RPMI7951 (cell line): Measurements from ENCODE around the gene COL4A6. TPM values are rescaled to one million over a fixed set of nuclear protein-coding genes. Genes with fewer than 3 reads are reported as not detected.
"Not testable (repeated sequence)": the region's sequence is repeated elsewhere in the genome, so short reads cannot be mapped to it uniquely, and the experiment has no call there.

Experiments
- DNase-seq: peaks from one replicate; pipeline ENCODE4 v3.0.0-alpha.2; 2012; ENCODE audit warnings: low read depth
- total RNA-seq: library from RNA; depleted of rRNA; stranded (reverse); fragments of >200 nt; shearing (Covaris generic); gene quantifications from 2 replicates; pipeline ENCODE4 v1.2.3, GENCODE V29; 2014; rRNA removed

Gene COL4A6
- total RNA-seq: 0.60 and 1.1 TPM in 2 replicates

DNA sequence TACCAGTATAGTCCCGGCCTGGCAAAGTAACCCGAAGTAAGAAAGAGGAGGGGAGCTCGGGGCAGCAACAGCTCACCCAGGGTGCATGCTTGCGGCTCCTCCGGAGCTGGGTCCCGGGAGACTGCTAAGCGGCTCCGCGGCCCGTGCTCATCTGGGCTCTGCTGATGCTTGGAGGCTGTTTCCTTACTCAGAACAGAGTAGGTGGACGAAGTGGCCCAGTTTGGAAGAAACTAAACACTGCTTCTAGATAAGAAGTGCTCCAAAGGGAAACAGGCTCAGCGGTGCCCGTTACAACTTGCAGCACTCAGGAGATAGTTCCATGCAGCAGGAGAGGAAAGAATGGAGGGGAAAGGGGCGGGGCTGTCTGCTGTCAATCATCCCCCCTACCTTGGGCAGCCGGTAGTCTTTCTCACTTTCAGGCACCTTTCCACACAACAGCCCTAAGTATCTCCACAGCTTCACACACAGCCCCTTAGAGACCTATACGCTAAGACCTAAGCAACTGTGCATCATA lies at the start of gene COL4A6:
Gene COL4A6, minus strand, starts transcription at position 313 of the 514 bp plus-strand sequence. Its CDS starts 226 bp downstream, at position 87.
- DNase-seq: no peak

DNA sequence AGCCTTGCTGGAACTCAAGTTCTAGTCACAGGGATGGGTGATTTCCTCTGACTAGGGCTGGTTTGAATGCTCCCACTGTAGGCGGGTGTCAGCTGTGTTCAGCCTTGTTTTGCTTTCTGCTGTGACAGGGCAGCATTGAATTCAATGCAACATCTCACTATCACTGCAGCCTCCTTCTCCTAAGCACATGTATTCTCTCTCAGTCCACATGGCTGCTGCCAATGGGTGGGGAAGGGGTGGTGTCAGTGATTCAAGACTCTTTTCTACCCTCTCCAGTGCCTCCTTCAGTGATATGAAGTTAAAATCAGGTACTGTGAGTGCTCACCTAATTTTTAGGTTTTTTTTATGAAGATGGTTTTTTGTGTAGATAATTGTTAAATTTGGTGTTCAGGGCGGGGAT lies 47.7 kb upstream of the COL4A6 start:
- DNase-seq: no peak

DNA sequence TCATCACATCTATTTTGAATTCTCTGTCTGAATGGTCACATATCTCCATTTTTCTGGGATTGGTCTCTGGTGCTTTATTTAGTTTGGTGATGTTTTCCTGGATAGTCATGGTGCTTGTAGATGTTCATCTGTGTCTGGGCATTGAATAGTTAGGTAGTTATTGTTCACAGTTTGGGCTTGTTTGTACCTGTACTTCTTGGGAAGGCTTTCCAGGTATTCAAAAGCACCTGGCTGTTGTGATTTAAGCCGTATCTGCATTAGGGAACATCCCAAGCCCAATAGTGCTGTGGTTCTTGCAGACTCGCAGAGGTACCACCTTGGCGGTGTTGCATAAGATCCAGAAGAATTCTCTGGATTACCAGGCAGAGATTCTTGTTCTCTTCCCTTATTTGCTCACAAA lies 46.0 kb upstream of the COL4A6 start:
- no peak for DNase-seq

DNA sequence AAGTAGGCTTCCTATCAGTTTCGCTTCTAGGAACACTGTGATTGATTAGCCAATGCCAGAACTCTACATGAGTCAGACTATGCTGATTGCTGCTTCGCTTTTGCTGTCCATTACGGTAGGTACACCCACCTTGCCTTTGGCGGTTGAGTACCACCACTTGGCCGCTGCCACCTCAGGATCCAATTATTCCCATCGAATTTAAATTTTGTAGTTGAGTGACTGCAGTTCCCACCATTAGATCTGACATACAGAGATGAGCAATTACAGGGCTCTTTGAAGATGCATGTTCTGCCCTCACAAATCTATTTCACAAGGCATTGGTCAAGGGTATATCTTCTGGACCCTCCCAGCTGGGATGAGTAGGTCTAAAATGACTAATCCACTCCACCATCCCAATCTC lies 43.3 kb upstream of the COL4A6 start:
- DNase-seq: not testable (repeated sequence)

DNA sequence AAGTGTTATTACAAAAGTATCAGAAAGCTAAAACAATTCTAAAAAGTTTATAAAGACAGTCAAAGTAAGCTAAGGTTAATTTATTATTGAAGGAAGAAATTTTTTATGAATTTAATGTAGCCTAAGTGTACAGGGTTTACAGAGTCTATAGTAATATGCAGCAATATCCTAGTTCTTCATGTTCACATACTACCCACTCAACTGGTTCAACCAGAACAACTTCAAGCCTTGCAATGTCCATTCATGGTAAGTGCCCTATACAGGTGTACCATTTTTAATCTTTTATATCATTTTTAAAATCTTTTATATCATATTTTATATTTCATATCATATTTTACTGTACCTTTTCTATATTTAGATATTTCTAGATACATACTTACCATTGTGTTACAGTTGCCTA lies 35.8 kb upstream of the COL4A6 start:
- no peak for DNase-seq

DNA sequence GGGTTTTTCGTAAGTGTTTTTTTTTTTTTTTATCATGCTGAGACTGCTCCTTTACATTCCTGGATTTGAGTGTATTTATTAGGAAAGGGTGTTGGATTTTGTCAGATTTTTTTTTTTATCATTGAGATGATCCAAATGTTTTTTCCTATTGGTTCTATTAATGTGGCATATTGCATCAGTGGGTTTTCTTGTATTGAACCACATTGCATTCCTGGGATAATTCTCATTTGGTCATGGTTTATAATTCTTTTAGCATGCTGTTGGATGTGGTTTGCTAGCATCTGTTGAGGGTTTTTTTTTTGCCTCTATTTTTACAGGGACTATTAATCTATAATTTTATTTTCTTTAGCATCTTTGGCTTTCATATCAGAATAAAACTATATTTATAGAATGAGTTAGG lies 30.3 kb upstream of the COL4A6 start:
- DNase-seq: peak; percentile 37

DNA sequence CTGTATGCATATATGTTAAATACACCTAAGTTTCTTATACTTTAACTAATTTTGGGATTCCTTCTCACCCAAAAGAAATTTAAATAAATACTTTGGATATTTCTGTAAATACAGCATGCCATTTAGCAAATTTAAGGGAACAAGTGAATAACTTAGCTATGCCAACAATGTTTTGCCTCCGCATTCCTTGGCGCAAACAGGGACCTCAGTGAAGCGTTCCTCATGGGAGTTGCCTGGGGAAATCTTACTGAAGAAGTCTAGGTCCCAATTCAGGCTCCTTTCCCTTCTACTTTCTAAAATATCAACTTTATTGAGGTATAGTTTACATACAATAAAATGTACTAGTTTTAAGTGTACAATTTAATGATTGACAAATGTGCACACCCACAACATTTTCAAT lies 26.4 kb upstream of the COL4A6 start:
- no peak for DNase-seq

DNA sequence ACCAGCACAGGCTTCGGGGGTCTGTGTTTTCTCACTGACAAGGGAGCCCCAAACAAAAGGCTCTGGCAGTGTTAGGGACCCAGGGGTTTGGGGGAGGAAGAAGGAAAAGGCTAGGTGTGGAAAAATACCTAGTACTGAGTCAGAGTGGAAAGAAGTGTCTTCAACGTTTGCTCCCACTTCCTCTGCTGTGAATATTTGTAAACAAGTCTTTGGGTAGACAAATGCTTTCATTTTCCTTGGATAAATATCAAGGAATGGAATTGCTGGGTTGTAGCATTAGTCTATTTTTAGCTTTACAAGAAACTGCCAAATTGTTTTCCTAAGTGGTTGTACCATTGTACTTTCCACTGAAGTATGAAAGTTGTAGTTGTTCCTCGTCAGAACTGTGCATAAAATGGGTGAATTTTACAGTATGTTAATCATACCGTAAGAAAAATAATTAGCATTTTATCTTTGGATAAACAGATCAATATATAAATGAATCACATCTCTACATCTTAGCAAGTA lies 18.8 kb upstream of the COL4A6 start:
- no peak for DNase-seq

DNA sequence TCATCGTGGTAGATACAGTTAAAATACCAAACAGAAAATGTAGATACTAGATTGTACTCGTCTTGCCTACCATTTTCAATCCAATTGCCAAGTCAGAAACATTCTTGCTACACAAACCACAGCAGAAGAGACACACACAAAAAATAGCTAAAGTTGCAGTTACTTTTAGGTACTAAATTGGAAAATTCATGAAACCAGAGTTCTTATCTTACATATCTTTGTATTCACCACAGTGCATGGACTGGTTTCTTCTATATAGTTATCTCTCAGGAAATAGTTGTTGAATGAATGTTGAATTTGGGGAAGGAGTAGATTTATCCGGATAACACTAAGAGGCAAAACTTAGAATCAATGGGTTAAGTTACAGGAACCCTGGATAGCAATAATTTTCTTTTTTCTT lies 15.6 kb upstream of the COL4A6 start:
- no peak for DNase-seq

DNA sequence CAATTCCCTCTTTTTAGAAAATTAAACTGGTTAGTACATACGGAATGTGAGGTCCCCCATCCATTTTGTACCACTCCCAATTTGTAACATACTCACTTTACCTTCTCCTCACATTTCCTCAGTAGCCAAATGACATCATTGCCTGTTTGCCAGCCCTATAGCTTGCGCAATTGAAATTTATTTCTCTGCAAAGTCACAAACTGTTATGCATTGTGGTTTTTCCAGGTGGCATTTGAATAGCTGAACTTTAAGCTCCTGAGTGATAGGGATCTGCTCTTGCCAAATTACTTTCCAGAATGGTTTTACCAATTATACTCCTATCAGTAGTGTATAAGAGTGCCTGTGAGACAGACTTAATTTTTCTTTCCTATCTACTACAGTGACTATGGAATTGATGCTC lies 9.1 kb upstream of the COL4A6 start:
- DNase-seq: peak; percentile 38

DNA sequence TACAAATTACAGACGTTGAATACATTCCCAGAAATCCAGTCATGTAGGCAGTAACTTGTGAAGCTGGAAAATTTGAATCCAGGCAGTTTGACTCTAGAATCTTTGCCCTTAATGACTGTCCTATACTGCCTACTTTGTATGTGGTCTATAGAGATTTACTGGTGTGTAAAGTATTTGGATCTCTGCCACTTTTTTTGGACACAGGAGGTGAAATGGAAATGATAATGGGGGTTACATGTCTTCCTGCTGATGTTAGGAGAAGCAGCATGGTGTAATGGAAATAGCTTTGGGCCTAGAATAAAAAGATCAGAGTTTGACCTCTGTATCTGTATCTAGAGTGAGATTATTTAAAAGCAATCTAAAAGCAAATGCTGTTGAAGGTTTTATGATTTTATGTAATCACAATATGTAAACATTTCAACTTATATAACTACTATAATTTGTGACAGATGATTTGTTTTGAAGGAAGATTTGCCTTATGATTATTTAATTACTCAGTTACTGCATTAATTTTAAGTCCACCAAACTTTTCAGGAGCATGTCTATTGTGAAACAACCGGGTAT lies 4.8 kb upstream of the COL4A6 start:
- DNase-seq: no peak

DNA sequence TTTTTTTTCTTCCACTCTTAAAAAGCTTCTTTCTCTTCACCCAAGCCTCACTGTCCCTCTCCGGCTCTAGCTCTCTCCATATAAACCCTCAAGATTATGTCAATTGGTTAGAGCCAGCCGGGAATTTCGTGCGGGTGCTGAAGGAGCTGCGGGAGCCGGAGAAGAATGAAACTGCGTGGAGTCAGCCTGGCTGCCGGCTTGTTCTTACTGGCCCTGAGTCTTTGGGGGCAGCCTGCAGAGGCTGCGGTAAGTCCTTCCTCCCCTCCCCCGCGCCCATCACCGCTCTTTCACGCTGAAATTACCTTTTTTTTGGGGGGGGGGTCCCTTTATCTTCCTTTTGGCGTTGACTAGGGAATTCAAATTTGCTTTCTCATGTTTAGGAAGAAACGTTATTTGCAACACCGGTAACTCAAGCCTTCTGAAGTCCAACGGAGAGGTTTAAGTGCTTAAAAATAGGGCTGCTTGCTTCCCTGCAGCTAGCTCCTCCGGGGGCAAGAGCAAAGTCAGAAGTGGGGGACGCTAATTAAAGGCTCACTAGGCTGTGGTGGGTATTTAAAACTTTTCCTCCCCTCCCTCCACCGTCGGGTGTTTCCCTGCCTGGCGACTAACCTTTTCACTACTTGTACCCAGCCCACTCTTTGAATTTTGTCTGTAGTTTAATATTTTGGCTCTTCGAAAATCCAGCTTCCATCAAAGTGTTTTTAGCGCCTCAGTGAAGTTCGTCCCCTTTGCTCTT lies 1.9 kb upstream of the COL4A6 start:
- peak; percentile 11 for DNase-seq

DNA sequence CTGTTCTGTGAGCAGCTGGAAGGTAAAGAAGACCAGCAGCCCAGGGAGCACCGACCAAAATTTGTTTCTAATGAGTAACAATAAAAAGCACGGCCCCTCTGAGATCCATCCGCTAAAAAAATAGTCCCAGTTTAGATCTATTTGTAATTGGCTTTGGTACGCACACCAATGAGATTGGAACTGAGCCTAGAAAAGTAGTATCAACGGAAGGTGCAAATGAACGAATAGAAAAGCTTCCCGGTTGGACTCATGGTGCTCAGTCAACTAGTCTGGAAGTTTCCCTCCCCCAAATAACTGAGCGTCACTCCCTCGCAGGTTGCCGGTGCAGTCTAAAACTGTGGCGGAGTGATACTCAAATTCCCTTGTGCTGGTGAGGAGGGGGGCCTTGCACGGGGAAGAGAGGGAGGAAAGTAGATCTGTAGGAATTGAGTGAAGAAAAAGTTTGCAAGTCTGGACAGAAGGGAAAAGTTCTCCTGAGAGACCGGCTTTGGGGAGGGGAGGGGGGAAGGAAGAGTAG lies 1.3 kb upstream of the COL4A6 start, which contains the start of gene COL4A5:
Gene COL4A5, plus strand, starts transcription at position 413 of the 517 bp plus-strand sequence. CDS start 288 bp downstream, outside the sequence.
- DNase-seq: peak; percentile 70

DNA sequence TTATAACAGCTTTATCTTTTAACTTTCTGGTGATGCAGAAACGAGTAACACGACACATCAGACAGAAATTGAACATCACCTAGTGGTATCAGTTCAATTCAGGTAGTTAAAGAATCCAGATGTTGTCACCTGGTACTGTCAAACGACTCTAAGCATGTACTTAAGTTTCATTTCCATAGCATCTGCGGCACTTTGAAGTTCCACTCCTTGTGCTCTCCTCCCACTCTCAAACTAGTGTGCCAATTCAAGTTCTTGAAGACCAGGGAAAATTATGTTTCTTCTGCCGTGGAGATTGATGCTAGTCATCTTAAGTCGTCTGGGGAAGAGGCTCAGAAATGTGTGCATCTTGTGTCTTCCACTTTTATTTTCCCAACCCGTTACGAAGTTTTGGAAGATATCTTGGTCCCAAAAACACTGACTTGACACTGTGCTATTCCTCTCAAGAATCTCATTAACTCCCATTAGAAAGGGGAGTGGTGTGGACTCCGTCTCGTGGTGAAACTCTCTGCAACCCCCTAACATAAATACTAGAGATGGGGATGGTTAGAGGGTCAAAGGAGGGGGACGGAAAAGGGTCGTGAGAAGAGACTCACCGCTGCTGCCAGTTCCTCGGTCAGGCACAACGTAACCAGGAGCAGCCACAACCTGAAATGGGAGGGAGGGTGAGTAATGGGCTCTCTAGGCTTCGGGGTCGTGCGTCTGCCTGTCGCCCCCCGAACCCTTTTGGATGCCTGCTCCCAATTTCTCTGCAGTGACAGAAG lies 693 bp downstream of the COL4A6 start:
- no peak for DNase-seq

DNA sequence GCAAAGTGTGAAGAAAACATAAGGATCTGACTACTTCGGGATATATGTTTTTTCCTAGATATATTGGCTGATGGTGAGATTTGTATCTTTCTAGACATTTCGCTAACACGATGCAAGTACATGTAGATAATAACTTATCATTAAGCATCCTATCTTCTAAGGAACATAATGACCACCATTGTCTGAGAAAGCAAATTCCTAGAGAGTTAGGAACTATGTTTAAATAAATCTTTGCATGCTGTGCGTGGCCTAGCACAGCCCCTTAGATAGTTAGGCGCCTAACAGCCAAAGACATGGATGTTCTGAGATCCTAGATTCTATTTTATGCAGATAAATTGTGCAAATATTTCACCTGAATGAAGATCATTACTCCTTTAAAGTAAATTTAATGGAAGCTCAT lies 3.0 kb downstream of the COL4A6 start:
- no peak for DNase-seq

DNA sequence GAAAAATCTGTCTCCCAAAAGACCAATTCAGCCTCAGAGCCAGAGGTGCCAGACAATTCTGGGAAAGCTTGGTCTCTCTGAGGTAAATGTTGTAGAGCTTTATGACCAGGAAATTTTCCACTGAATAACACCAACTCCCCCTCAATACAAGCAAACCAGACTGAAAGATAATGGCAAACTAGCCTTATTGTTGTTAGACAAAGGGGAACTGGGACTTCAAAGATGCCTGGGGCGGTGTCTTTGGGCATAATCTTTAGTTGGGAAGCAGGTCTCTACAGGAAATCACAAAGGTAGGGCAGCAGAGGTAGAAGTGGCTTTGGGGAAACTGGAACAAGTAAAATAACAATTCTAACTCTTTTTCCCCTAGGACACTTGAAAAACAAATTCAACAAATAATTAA lies 12.0 kb downstream of the COL4A6 start:
- no peak for DNase-seq

DNA sequence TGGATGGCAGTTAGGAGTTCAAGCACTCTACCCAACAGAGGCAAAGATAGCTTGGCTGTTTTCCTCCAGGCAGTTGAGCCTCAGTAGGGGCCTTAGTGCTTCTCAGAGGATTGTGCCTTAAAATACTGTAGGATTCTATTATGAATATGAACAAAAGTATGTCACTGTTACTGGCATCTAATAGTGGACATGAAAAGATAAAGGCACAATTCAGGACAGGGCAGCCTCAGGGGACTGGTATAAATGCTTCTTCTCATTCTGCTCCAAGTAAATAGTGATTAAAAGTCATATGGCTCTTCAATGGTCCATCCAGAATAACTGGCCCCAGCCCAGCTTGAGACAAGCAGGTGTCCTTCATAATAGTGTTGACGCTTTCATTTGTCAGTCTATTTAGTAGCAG lies 17.7 kb downstream of the COL4A6 start:
- no peak for DNase-seq

DNA sequence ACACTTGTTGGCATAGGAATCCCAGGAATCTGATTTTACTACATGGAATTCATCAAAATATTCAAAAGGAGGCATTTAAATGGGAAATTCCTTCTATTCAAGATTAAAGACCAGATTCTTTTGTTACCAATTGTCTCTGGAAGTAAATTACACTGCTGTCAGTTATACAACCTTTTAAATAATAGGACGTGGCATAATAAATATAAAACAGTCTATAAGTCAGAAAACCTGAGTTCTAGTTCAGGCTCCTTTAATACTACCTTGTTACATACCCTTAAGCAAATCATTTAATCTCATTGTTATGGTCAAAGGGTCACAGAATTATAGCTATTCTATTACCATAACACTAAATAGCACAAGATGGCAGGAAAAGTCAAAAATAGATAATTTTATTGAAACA lies 18.8 kb downstream of the COL4A6 start:
- DNase-seq: no peak

DNA sequence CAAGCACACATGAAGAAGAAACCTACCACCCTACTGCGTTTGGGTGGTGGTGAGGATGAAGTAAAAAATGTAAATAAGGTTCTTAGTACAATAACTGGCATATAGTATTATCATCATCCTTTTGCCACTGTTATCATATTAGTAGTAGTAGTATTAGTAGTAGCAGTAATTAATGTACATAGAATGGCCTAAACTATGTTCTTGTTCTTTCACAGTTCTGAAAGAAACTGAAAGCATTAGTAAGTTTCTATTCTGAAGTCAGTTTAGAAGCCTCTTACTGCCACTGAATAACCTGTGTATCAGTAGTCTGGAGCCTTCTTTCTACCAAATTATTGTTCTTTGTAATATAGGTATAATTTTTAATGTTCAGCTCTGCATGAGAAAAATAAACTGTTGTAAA lies 21.0 kb downstream of the COL4A6 start:
- DNase-seq: no peak

DNA sequence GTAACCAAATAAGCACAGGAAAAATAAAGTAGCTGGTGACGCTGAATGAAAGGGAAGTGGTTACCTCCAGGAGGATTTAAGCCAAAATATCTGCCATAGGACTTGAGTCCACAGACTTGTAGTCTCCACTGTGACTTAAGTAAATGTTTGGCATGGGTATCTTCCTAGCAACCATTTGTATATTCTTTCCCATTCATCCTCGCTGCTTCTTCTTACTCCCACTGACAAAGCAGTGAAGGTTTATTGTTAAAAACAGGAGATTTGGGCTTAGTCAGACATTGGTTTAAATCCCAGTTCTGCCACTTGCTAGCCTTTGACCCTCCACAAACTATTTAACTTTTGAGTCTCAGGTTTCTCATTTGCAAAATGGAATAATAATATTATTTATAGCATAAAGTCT lies 22.3 kb downstream of the COL4A6 start:
- no peak for DNase-seq

DNA sequence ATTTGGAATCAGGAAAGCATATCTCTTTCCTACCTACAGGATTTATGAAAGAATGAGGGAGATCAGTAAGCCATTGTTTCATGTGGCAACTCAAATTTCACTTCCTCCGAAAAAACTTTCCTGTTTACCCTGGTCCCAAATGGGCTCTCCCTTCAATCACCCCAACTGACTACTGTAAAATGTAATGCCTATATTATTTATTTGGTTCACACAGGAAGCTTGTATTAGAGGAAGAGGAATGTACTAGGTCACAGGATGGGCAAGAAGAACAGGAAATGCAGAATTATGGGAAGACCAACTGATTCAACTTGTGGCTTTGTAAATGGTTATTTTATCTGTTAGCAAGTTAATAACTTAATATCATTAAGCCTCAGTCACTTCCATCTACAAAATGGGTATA lies 23.1 kb downstream of the COL4A6 start:
- DNase-seq: no peak

DNA sequence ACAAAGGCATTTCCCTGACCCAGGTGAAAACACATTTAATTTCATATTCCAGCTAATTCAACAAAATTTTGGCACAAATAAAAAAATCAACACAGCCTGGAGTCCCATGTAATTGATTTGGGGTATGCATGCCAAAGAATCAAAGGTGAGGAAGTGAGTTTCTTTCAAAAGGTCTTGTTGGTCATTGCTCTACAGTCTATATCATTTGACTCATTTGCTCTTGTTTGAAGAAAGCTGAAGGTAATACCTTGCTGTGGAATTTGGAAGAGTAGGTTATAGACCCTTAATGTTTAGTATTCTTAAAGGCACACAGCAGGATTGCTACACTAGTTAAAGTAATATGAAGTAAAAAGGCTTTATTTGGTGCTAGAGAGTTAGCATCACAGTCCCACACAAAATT lies 25.4 kb downstream of the COL4A6 start:
- no peak for DNase-seq
